Lower lobe of right lung (tissue), 2 donors: ENCODE results near the gene MAML3. TPM values are rescaled to one million over a fixed set of nuclear protein-coding genes. Genes with fewer than 3 reads are reported as not detected.

Experiments used
- ATAC-seq, 2 donors: fragments of 200-7000 bp; cut with Tn5 transposase; one replicate each; pipeline ENCODE4 v1.9.1; 2020 to 2022; ENCODE audit warnings: mild to moderate bottlenecking in 2 of 2, moderate library complexity in 2 of 2
- DNase-seq: peaks from one replicate; pipeline ENCODE4 v3.0.0-alpha.2; 2020
- H3K27ac ChIP-seq: fragments of 200-600 bp; one replicate; pipeline ENCODE4 v1.8.0; 2022
- H3K27me3 ChIP-seq: fragments of 200-600 bp; one replicate; pipeline ENCODE4 v1.8.0; 2022; ENCODE audit warnings: low read depth
- H3K36me3 ChIP-seq: fragments of 200-600 bp; one replicate; pipeline ENCODE4 v1.8.0; 2022; ENCODE audit warnings: mild to moderate bottlenecking
- H3K4me1 ChIP-seq: fragments of 200-600 bp; one replicate; pipeline ENCODE4 v1.8.0; 2022
- H3K4me3 ChIP-seq: fragments of 200-600 bp; one replicate; pipeline ENCODE4 v1.8.0; 2022; ENCODE audit warnings: mild to moderate bottlenecking
- H3K9me3 ChIP-seq: fragments of 200-600 bp; one replicate; pipeline ENCODE4 v1.8.0; 2022
- CTCF ChIP-seq: fragments of 200-600 bp; IDR thresholded peaks from one replicate; pipeline ENCODE4 v1.8.0; 2022; ENCODE audit warnings: antibody characterized with exemption, mild to moderate bottlenecking
- intact Hi-C: fragments of 100-400 bp; cut with DNase I; formaldehyde crosslinking; loops from one replicate; pipeline ENCODE4 v1.11.0; 2022
- total RNA-seq: library from RNA; stranded (reverse); fragmentation: NEBNext Ultra II Directional; extraction: Animal tissue kit (Norgen Biotek cat#: 25700); gene quantifications from one replicate; pipeline ENCODE4 v1.2.1, GENCODE V29; 2021
- donor health status: DM: no; HTN: yes; CAD: no; lungs with severe emphysema.

Gene MAML3
- total RNA-seq, 1 donor from 2014 or later = 12.5 TPM

GRCh38 chr4:139786494-139787354 is 367.3 kb downstream of the MAML3 start:
- ATAC-seq (peak in 1 of 2 donors; percentile 56), DNase-seq (no peak)
- no peak overlapping the region for H3K27ac ChIP-seq
- H3K4me1 ChIP-seq = peaks cover 4% of the 10 kb centered on the region
- intact Hi-C loops = no loop called here
- no peak overlapping the region for H3K4me3 ChIP-seq
- H3K9me3 ChIP-seq = no peaks in the 10 kb centered on the region
- H3K27me3 ChIP-seq = no peaks in the 10 kb centered on the region
- no peaks in the 10 kb centered on the region for H3K36me3 ChIP-seq
- no peak for TF ChIP-seq CTCF

GRCh38 chr4:139785356-139785755 is 368.6 kb downstream of the MAML3 start:
- Histone ChIP-seq H3K27ac (no peak overlapping the region), H3K4me3 (no peak overlapping the region)

GRCh38 chr4:139783741-139784484 is 370.1 kb downstream of the MAML3 start:
- no peak overlapping the region for H3K27ac ChIP-seq
- H3K9me3 ChIP-seq = no peaks in the 10 kb centered on the region
- no peak for TF ChIP-seq CTCF
- H3K27me3 ChIP-seq = no peaks in the 10 kb centered on the region
- no peaks in the 10 kb centered on the region for H3K36me3 ChIP-seq
- intact Hi-C loops = no loop called here
- H3K4me3 ChIP-seq = no peak overlapping the region
- DNase-seq (no peak), ATAC-seq (no peak)
- H3K4me1 ChIP-seq = peaks cover 4% of the 10 kb centered on the region

More at GRCh38 chr4:139785356-139785755, 368.6 kb downstream of the MAML3 start:
- no peak for DNase-seq
- Histone ChIP-seq H3K9me3 (no peaks in the 10 kb centered on the region), H3K36me3 (no peaks in the 10 kb centered on the region), H3K4me1 (peaks cover 4% of the 10 kb centered on the region), H3K27me3 (no peaks in the 10 kb centered on the region)
- intact Hi-C loops = no loop called here
- no peak for ATAC-seq
- no peak for TF ChIP-seq CTCF

GRCh38 chr4:139782926-139783522 is 371.0 kb downstream of the MAML3 start:
- no peak overlapping the region for H3K27ac ChIP-seq
- no peak for ATAC-seq
- no peaks in the 10 kb centered on the region for H3K27me3 ChIP-seq
- DNase-seq = no peak
- no peaks in the 10 kb centered on the region for H3K36me3 ChIP-seq
- intact Hi-C loops = no loop called here
- H3K4me1 ChIP-seq = peaks cover 4% of the 10 kb centered on the region
- H3K9me3 ChIP-seq = no peaks in the 10 kb centered on the region
- H3K4me3 ChIP-seq = no peak overlapping the region
- no peak for TF ChIP-seq CTCF

- Histone ChIP-seq H3K27me3 (no peaks in the 10 kb centered on the region), H3K27ac (no peak overlapping the region), H3K36me3 (no peaks in the 10 kb centered on the region), H3K4me3 (no peak overlapping the region), H3K4me1 (peaks cover 8% of the 10 kb centered on the region), H3K9me3 (no peaks in the 10 kb centered on the region)
- TF ChIP-seq CTCF = no peak
- no peak for DNase-seq
- intact Hi-C loops = no loop called here
- no peak for ATAC-seq
These were observed 372.9 kb downstream of the MAML3 start for GRCh38 chr4:139781066-139781465.
